Ureter (tissue), 1 donor: ENCODE data around the gene SUSD4. TPM values are rescaled to one million over a fixed set of nuclear protein-coding genes. Genes with fewer than 3 reads are reported as not detected.

Experiments used
- DNase-seq: peaks from one replicate; pipeline ENCODE4 v3.0.0-alpha.2; 2020; ENCODE audit warnings: low spot score
- total RNA-seq: library from RNA; stranded (reverse); gene quantifications from one replicate; pipeline ENCODE4 v1.2.4, GENCODE V29; 2023
- donor health status: DM: yes; HTN: yes; CAD: no.

The SUSD4 gene
- total RNA-seq, 1 donor from 2014 or later: 21.9 TPM

GRCh38 chr1:223231011-223231572 lies 132.9 kb downstream of the SUSD4 start:
- DNase-seq: no peak

DNA sequence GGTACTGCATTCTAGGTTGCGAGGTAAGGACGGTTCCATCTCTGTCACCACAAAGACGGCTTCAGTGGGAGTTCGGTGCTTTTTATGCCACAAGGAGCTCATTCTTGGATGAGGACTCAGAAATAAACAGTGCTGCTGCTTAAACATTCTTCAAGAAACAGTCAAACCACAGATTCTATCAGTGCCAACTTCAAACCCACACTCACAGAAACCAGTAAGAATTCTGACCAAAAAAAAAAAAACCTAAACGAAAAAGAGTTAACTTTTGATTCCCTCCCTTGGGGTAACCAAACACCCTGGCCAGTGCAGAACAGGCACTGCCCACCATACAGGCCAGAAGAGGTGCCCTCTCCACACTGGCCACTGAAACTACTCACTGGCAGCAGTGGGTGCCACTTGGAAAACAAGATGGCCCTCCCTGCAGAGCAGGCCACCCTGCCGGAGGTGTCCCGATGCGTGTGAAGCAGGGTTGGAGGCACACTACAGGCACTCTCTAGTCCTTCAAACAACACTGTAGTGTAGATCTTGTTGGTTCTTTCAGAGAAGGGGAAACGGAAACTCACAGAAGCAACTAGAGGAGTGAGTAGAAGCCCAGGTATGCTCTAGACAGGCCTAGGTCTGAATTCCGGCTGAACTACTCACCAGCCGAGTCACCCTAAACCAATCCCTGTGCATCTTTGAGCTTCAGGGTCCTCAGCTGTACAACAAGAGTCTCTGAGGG lies 133.7 kb downstream of the SUSD4 start:
- no peak for DNase-seq

- DNase-seq: no peak
These were observed 134.2 kb downstream of the SUSD4 start for GRCh38 chr1:223229756-223230155.

DNA sequence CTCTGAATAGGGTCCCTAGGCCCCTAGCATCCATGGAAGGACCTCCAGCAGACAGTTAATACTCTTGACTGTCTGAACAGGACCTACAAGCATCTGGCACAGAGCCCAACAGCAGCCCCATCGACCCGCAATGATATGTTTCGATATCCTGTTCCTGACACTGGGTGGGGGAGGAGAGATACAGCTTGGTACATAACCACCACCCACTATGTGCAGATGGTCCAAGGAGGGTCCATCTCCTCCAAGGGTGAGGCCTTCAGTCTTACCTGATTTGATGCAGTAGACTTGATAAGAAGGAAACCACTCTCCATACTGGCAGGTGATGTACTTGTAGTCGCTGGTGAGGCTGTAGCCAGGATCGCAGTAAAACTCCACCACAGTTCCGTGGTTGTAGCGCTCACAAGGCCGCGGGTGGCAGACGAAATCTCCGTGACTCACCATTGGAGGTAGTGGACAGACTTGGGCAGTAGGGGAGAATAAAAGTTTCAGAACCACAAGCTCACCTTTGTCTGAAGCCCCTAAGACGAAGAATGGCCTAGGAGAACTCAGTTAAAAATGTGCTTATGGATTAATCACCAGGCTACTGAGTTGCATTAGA lies 134.9 kb downstream of the SUSD4 start:
- DNase-seq: no peak

GRCh38 chr1:223228201-223228600 lies 135.8 kb downstream of the SUSD4 start:
- no peak for DNase-seq

- DNase-seq: peak; percentile 22
These were observed 136.3 kb downstream of the SUSD4 start for GRCh38 chr1:223227486-223228196.

DNA sequence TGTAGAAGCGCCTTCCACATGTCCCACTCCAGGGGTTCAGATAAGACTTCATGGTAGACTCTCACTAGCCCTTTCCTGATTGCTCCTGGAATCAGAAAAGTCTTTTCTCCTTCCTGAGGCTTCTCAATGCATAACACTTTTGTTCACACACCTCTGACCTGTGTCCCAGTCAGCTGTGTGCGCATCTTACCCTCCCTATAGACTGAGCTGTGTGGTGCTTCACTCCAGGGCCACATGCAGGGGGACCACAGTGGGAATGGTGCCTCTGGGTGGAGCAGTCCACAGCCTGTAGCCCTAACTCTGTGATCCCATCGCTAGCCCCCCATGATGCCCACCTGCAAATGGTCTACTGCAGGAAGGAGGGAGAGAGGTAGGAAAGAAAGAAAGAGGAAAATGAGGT lies 136.9 kb downstream of the SUSD4 start:
- no peak for DNase-seq

- DNase-seq: no peak
These were observed 137.7 kb downstream of the SUSD4 start for GRCh38 chr1:223226271-223226670.

DNA sequence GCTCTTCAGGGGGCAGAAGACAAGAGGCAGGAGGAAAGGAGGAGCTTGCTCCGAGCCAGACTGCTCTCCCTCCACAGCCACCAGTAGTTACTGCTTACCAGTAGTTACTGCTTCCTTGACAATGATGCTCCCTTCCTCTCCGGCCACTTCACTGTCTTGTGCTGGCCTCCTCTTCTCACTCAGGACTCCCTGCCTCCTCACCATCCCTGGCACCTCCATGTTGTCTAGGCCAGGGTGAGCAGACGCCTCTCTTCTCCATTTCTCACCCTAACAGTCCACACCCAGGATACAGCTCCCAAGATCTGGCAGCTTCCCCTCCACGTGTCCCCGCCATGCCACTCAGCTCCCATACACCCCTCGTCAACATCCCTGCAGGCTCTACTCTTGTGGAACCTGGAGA lies 138.5 kb downstream of the SUSD4 start:
- DNase-seq: no peak

- no peak for DNase-seq
These were observed 138.9 kb downstream of the SUSD4 start for GRCh38 chr1:223225061-223225460.

DNA sequence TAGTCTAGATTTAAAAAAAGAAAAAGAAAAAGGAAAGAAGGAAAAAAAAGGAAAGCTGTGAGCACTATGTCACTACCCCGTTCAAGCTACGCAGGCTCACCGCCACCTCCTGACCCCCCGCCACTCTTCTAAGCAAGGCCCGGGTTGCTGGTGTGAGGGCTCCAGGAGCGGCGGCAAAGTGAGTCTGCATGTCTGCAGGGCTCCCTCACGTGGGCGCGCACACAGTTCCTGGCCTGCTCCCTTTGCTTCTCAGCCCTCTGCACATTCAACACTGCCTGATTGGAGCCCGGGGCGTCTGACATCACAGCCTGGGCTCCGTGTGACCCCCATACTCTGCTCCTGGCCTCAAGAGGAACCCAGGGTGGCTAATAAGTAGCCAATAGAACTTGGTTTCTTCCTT lies 139.5 kb downstream of the SUSD4 start:
- no peak for DNase-seq

DNA sequence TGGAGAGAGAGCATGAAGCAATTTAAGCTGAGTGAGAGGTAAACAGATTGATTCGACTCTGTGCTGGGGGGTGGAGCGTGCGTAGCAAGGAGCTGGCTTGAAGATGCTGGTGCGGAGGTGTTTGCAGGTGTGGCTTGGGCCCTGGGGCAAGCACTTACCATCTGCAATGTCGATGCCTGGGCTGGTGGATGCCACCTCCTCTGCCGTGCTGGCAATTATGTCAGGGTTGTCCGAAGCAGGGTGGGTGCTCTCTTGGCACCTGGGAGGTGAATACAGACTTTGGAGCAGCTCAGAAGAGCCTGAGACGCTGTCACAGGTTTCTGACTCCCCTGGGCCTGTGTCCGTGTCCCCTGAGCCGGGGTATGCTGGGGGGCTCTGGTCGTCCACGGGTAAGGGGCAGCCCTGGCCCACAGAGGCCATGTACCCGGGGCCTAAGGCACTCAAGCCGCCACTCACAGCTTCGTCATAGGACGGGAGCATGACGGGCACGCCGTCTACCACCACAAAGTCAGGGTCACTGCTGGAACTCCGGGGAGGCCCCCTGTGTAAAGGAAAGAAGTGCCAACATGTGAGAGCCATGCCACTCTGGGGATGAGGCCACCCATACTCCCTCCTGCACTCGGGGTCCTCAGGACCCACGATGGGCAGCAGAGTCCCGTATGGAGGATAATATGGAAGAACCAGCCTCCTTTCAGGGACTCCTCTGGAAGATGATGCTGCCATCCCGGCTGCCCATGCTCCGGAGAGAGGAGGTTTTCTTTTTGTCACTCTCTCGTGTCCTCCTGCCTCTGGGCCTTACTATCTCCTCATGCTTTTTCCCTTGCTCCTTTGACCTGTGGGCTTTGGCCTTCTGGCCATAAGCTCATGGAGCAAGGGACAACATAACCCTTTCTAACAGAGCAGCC lies 140.6 kb downstream of the SUSD4 start:
- no peak for DNase-seq

DNA sequence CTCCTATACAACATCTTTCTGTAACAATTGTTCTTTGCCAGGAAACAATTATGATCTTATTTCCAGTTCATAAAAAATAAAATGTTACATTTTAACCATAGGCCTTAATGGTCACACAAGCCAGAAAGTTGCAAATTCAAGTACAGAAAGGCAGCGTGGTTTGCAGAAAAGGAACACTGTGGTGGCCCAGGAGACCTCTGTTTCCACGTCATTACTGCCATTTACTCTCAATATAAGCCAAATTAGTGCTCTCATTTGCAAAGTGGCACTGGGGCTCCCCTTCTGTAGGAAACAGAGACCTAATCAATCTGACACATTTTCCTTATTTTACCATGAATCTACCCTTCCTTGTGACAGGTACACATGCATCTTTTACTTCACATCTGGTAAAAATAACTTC lies 141.6 kb downstream of the SUSD4 start:
- no peak for DNase-seq

- no peak for DNase-seq
These were observed 142.3 kb downstream of the SUSD4 start for GRCh38 chr1:223221686-223222085.

- DNase-seq: no peak
These were observed 143.9 kb downstream of the SUSD4 start for GRCh38 chr1:223219846-223220610.

GRCh38 chr1:223219318-223219635 lies 144.7 kb downstream of the SUSD4 start:
- no peak for DNase-seq

- DNase-seq: no peak
These were observed 146.2 kb downstream of the SUSD4 start for GRCh38 chr1:223217781-223218180.

DNA sequence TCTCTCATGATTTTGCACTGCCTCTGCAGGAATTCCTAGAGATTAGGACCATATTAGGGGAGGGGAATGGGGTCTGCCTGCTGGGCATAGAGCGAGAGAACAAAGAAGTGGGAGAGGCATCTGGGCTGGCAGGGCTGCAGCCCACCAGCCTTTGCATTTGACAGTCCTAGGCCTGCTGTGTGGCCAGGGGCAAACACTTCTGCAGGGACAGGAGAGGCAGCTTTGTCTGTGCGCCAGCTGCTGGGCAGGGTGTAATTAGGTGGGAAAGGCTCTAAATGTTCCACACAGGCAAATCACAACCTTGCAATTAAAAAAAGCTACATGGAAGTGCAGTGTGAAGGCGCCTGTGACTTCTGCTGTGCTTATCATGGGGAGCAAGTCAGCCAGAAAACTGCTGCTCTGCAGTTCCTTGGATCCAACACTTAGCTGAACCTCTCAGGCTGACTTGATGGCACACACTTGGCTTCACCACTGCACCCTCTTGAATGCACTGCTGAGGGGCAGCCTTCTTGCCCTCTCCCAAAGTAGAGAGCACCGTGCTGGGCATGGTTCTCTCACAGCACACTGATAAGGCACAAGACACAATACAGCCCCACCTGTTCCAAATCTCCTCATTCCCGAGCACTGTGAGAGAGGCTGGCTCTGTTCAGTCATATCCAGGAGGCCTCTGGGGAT lies 147.3 kb downstream of the SUSD4 start:
- peak; percentile 22 for DNase-seq

GRCh38 chr1:223216074-223216473 lies 147.9 kb downstream of the SUSD4 start:
- DNase-seq: peak; percentile 8

- peak; percentile 23 for DNase-seq
These were observed 148.9 kb downstream of the SUSD4 start for GRCh38 chr1:223215026-223215425.
